ENCODE data around the gene LMNA. TPM values are rescaled to one million over a fixed set of nuclear protein-coding genes. Genes with fewer than 3 reads are reported as not detected.

The LMNA gene
- total RNA-seq, 1 donor from 2014 or later = 358 TPM

- no peak overlapping the region for H3K4me3 ChIP-seq (ENCODE audit: low read depth, low read length)
- TF ChIP-seq CTCF (conservative IDR thresholded peaks at IDR 0.05; ENCODE audit: low read depth, low read length) = no peak
Measured at GRCh38 chr1:156145650-156146019, 31.1 kb downstream of the LMNA start.

GRCh38 chr1:156146020-156146768, 31.7 kb downstream of the LMNA start:
- TF ChIP-seq CTCF (conservative IDR thresholded peaks at IDR 0.05; ENCODE audit: low read depth, low read length) = peak; percentile 75
- DNase-seq (ENCODE audit: low read depth) = peak; percentile 80
- H3K4me3 ChIP-seq (ENCODE audit: low read depth, low read length) = no peak overlapping the region

More at GRCh38 chr1:156145650-156146019, 31.1 kb downstream of the LMNA start:
- DNase-seq (ENCODE audit: low read depth) = no peak

GRCh38 chr1:156146769-156147405, 32.4 kb downstream of the LMNA start:
- no peak for TF ChIP-seq CTCF (conservative IDR thresholded peaks at IDR 0.05; ENCODE audit: low read depth, low read length)
- H3K4me3 ChIP-seq (ENCODE audit: low read depth, low read length) = no peak overlapping the region
- DNase-seq (ENCODE audit: low read depth) = no peak

GRCh38 chr1:156148216-156148615, 33.7 kb downstream of the LMNA start:
- TF ChIP-seq CTCF (conservative IDR thresholded peaks at IDR 0.05; ENCODE audit: low read depth, low read length) = no peak
- H3K4me3 ChIP-seq (ENCODE audit: low read depth, low read length) = no peak overlapping the region
- no peak for DNase-seq (ENCODE audit: low read depth)

- no peak overlapping the region for H3K4me3 ChIP-seq (ENCODE audit: low read depth, low read length)
- no peak for DNase-seq (ENCODE audit: low read depth)
- TF ChIP-seq CTCF (conservative IDR thresholded peaks at IDR 0.05; ENCODE audit: low read depth, low read length) = no peak
Measured at GRCh38 chr1:156149374-156150332, 35.1 kb downstream of the LMNA start.

- TF ChIP-seq CTCF (conservative IDR thresholded peaks at IDR 0.05; ENCODE audit: low read depth, low read length) = no peak
- DNase-seq (ENCODE audit: low read depth) = no peak
- H3K4me3 ChIP-seq (ENCODE audit: low read depth, low read length) = no peak overlapping the region
Measured at GRCh38 chr1:156150333-156151011, 36.0 kb downstream of the LMNA start.
